DMS153 (cell line): ENCODE results near the gene ACD.
A peak's percentile ranks its signal among the peaks of the same experiment; 100 is the strongest.

Experiments used
- DNase-seq: peaks from one replicate; lab custom pipeline; 2025; lab: John Stamatoyannopoulos, UW

Gene ACD

GRCh38 chr16:67661886-67662652, 2.0 kb upstream of the ACD start:
- DNase-seq: no peak

GRCh38 chr16:67661101-67661761, 1.2 kb upstream of the ACD start:
- peak; percentile 29 for DNase-seq

- DNase-seq: peak; percentile 97
Observed at GRCh38 chr16:67660564-67661028, 536 bp upstream of the ACD start, which contains the start of gene PARD6A. Gene PARD6A, plus strand, starts transcription at chr16:67660960. Its CDS starts 79 bp downstream, at chr16:67661039.

- DNase-seq: no peak
Observed at GRCh38 chr16:67658849-67659674, 998 bp downstream of the ACD start.

- no peak for DNase-seq
Observed at GRCh38 chr16:67657751-67658518, 2.1 kb downstream of the ACD start.

- no peak for DNase-seq
Observed at GRCh38 chr16:67657017-67657608, 2.9 kb downstream of the ACD start.

GRCh38 chr16:67656344-67657016, 3.6 kb downstream of the ACD start:
- no peak for DNase-seq

GRCh38 chr16:67655363-67655762, 4.7 kb downstream of the ACD start:
- no peak for DNase-seq

GRCh38 chr16:67654403-67654911, 5.6 kb downstream of the ACD start:
- DNase-seq: no peak

- no peak for DNase-seq
Observed at GRCh38 chr16:67653789-67654402, 6.2 kb downstream of the ACD start.

GRCh38 chr16:67653128-67653788, 6.8 kb downstream of the ACD start:
- DNase-seq: no peak

GRCh38 chr16:67652578-67653127, 7.4 kb downstream of the ACD start:
- DNase-seq: no peak

GRCh38 chr16:67651847-67652246, 8.2 kb downstream of the ACD start:
- no peak for DNase-seq

GRCh38 chr16:67651039-67651438, 9.0 kb downstream of the ACD start:
- DNase-seq: no peak

- no peak for DNase-seq
Observed at GRCh38 chr16:67650023-67650422, 10.0 kb downstream of the ACD start.

- DNase-seq: no peak
Observed at GRCh38 chr16:67649494-67649931, 10.5 kb downstream of the ACD start.

- DNase-seq: no peak
Observed at GRCh38 chr16:67648764-67649407, 11.2 kb downstream of the ACD start.

GRCh38 chr16:67648088-67648763, 11.8 kb downstream of the ACD start:
- no peak for DNase-seq
